ENCODE results near the gene B4GALNT4.

DNA sequence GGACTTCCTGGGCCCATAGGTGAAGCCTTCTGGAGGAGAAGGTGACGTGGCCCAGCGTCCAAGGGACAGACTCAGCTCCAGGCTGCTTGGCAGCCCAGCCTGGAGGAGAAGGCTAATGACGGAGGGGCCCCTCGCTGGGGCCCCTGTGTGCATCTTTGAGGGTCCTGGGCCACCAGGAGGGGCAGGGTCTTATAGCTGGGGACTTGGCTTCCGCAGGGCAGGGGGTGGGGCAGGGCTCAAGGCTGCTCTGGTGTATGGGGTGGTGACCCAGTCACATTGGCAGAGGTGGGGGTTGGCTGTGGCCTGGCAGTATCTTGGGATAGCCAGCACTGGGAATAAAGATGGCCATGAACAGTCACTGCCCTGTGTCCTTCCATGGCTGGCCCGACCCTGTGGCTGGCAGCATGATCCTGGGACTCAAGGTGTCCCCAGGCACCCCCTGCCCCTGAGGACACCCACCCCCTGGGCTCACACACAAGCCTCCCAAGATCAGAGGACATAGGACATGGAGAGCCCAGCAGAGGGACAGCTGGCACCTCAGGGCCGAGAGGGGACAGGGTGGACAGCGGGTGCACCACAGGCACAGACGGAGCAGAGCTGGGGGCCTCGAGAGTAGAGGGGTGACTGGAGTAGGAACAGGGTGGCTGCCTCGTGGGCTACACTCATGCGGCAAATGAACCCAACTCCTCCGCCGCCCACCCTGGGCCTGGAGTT, 35.4 kb downstream of the B4GALNT4 start:
- no peak for TF ChIP-seq TAF1 (conservative IDR thresholded peaks at IDR 0.05)
- TF ChIP-seq, protein P1, sequence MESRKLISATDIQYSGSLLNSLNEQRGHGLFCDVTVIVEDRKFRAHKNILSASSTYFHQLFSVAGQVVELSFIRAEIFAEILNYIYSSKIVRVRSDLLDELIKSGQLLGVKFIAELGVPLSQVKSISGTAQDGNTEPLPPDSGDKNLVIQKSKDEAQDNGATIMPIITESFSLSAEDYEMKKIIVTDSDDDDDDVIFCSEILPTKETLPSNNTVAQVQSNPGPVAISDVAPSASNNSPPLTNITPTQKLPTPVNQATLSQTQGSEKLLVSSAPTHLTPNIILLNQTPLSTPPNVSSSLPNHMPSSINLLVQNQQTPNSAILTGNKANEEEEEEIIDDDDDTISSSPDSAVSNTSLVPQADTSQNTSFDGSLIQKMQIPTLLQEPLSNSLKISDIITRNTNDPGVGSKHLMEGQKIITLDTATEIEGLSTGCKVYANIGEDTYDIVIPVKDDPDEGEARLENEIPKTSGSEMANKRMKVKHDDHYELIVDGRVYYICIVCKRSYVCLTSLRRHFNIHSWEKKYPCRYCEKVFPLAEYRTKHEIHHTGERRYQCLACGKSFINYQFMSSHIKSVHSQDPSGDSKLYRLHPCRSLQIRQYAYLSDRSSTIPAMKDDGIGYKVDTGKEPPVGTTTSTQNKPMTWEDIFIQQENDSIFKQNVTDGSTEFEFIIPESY (IDR thresholded peaks at IDR 0.05): no peak
- TF ChIP-seq CTCF (IDR thresholded peaks at IDR 0.05; ENCODE audit: low read depth, low read length, missing input control): no peak
- TF ChIP-seq, protein P2, sequence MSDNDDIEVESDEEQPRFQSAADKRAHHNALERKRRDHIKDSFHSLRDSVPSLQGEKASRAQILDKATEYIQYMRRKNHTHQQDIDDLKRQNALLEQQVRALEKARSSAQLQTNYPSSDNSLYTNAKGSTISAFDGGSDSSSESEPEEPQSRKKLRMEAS (IDR thresholded peaks at IDR 0.05): no peak
